ENCODE results near the gene MAN1A2.

Gene MAN1A2

GRCh38 chr1:117566556-117566955 is 199.3 kb downstream of the MAN1A2 start:
- Histone ChIP-seq H3K9me3 (ENCODE audit: control insufficient read depth, insufficient read depth, low read length) (no peaks in the 10 kb centered on the region), H3K36me3 (ENCODE audit: control insufficient read depth, insufficient read depth, low read length) (no peaks in the 10 kb centered on the region), H3K4me1 (ENCODE audit: control insufficient read depth, insufficient read depth, low read length) (no peaks in the 10 kb centered on the region), H3K4me3 (ENCODE audit: low read depth, low read length) (no peak overlapping the region), H3K27ac (ENCODE audit: low read depth, low read length) (no peak overlapping the region), H3K9ac (ENCODE audit: low read depth, low read length) (no peak overlapping the region), H3K27me3 (ENCODE audit: control insufficient read depth, insufficient read depth, low read length) (no peaks in the 10 kb centered on the region)

GRCh38 chr1:117567435-117567834 is 200.2 kb downstream of the MAN1A2 start:
- Histone ChIP-seq H3K4me1 (ENCODE audit: control insufficient read depth, insufficient read depth, low read length) (no peaks in the 10 kb centered on the region), H3K27me3 (ENCODE audit: control insufficient read depth, insufficient read depth, low read length) (no peaks in the 10 kb centered on the region), H3K9ac (ENCODE audit: low read depth, low read length) (no peak overlapping the region), H3K4me3 (ENCODE audit: low read depth, low read length) (no peak overlapping the region), H3K36me3 (ENCODE audit: control insufficient read depth, insufficient read depth, low read length) (no peaks in the 10 kb centered on the region), H3K27ac (ENCODE audit: low read depth, low read length) (no peak overlapping the region), H3K9me3 (ENCODE audit: control insufficient read depth, insufficient read depth, low read length) (no peaks in the 10 kb centered on the region)

GRCh38 chr1:117567976-117568375 is 200.7 kb downstream of the MAN1A2 start:
- H3K36me3 ChIP-seq (ENCODE audit: control insufficient read depth, insufficient read depth, low read length): no peaks in the 10 kb centered on the region
- H3K9ac ChIP-seq (ENCODE audit: low read depth, low read length): no peak overlapping the region
- no peak overlapping the region for H3K27ac ChIP-seq (ENCODE audit: low read depth, low read length)
- no peaks in the 10 kb centered on the region for H3K27me3 ChIP-seq (ENCODE audit: control insufficient read depth, insufficient read depth, low read length)
- H3K9me3 ChIP-seq (ENCODE audit: control insufficient read depth, insufficient read depth, low read length): no peaks in the 10 kb centered on the region
- no peak overlapping the region for H3K4me3 ChIP-seq (ENCODE audit: low read depth, low read length)
- H3K4me1 ChIP-seq (ENCODE audit: control insufficient read depth, insufficient read depth, low read length): no peaks in the 10 kb centered on the region

GRCh38 chr1:117568999-117569398 is 201.8 kb downstream of the MAN1A2 start:
- H3K4me1 ChIP-seq (ENCODE audit: control insufficient read depth, insufficient read depth, low read length): no peaks in the 10 kb centered on the region
- no peaks in the 10 kb centered on the region for H3K27me3 ChIP-seq (ENCODE audit: control insufficient read depth, insufficient read depth, low read length)
- no peak overlapping the region for H3K27ac ChIP-seq (ENCODE audit: low read depth, low read length)
- H3K9ac ChIP-seq (ENCODE audit: low read depth, low read length): no peak overlapping the region
- H3K4me3 ChIP-seq (ENCODE audit: low read depth, low read length): no peak overlapping the region
- H3K9me3 ChIP-seq (ENCODE audit: control insufficient read depth, insufficient read depth, low read length): no peaks in the 10 kb centered on the region
- H3K36me3 ChIP-seq (ENCODE audit: control insufficient read depth, insufficient read depth, low read length): no peaks in the 10 kb centered on the region

GRCh38 chr1:117569856-117570255 is 202.6 kb downstream of the MAN1A2 start:
- Histone ChIP-seq H3K27ac (ENCODE audit: low read depth, low read length) (no peak overlapping the region), H3K4me3 (ENCODE audit: low read depth, low read length) (no peak overlapping the region), H3K4me1 (ENCODE audit: control insufficient read depth, insufficient read depth, low read length) (no peaks in the 10 kb centered on the region), H3K36me3 (ENCODE audit: control insufficient read depth, insufficient read depth, low read length) (no peaks in the 10 kb centered on the region), H3K9ac (ENCODE audit: low read depth, low read length) (no peak overlapping the region), H3K9me3 (ENCODE audit: control insufficient read depth, insufficient read depth, low read length) (no peaks in the 10 kb centered on the region), H3K27me3 (ENCODE audit: control insufficient read depth, insufficient read depth, low read length) (no peaks in the 10 kb centered on the region)

- no peak overlapping the region for H3K9ac ChIP-seq (ENCODE audit: low read depth, low read length)
- H3K9me3 ChIP-seq (ENCODE audit: control insufficient read depth, insufficient read depth, low read length): no peaks in the 10 kb centered on the region
- H3K4me1 ChIP-seq (ENCODE audit: control insufficient read depth, insufficient read depth, low read length): no peaks in the 10 kb centered on the region
- H3K36me3 ChIP-seq (ENCODE audit: control insufficient read depth, insufficient read depth, low read length): no peaks in the 10 kb centered on the region
- H3K4me3 ChIP-seq (ENCODE audit: low read depth, low read length): no peak overlapping the region
- H3K27ac ChIP-seq (ENCODE audit: low read depth, low read length): no peak overlapping the region
- H3K27me3 ChIP-seq (ENCODE audit: control insufficient read depth, insufficient read depth, low read length): no peaks in the 10 kb centered on the region
Measured at GRCh38 chr1:117570988-117571409, 203.8 kb downstream of the MAN1A2 start.

- H3K4me1 ChIP-seq (ENCODE audit: control insufficient read depth, insufficient read depth, low read length): no peaks in the 10 kb centered on the region
- H3K9ac ChIP-seq (ENCODE audit: low read depth, low read length): no peak overlapping the region
- no peaks in the 10 kb centered on the region for H3K9me3 ChIP-seq (ENCODE audit: control insufficient read depth, insufficient read depth, low read length)
- no peak overlapping the region for H3K27ac ChIP-seq (ENCODE audit: low read depth, low read length)
- no peaks in the 10 kb centered on the region for H3K36me3 ChIP-seq (ENCODE audit: control insufficient read depth, insufficient read depth, low read length)
- no peaks in the 10 kb centered on the region for H3K27me3 ChIP-seq (ENCODE audit: control insufficient read depth, insufficient read depth, low read length)
- no peak overlapping the region for H3K4me3 ChIP-seq (ENCODE audit: low read depth, low read length)
Measured at GRCh38 chr1:117571496-117571895, 204.2 kb downstream of the MAN1A2 start.

- Histone ChIP-seq H3K9ac (ENCODE audit: low read depth, low read length) (no peak overlapping the region), H3K27me3 (ENCODE audit: control insufficient read depth, insufficient read depth, low read length) (no peaks in the 10 kb centered on the region), H3K4me1 (ENCODE audit: control insufficient read depth, insufficient read depth, low read length) (no peaks in the 10 kb centered on the region), H3K27ac (ENCODE audit: low read depth, low read length) (no peak overlapping the region), H3K36me3 (ENCODE audit: control insufficient read depth, insufficient read depth, low read length) (no peaks in the 10 kb centered on the region), H3K4me3 (ENCODE audit: low read depth, low read length) (no peak overlapping the region), H3K9me3 (ENCODE audit: control insufficient read depth, insufficient read depth, low read length) (no peaks in the 10 kb centered on the region)
Measured at GRCh38 chr1:117572546-117572945, 205.3 kb downstream of the MAN1A2 start.

- no peaks in the 10 kb centered on the region for H3K27me3 ChIP-seq (ENCODE audit: control insufficient read depth, insufficient read depth, low read length)
- no peak overlapping the region for H3K27ac ChIP-seq (ENCODE audit: low read depth, low read length)
- no peaks in the 10 kb centered on the region for H3K36me3 ChIP-seq (ENCODE audit: control insufficient read depth, insufficient read depth, low read length)
- no peak overlapping the region for H3K9ac ChIP-seq (ENCODE audit: low read depth, low read length)
- no peak overlapping the region for H3K4me3 ChIP-seq (ENCODE audit: low read depth, low read length)
- H3K9me3 ChIP-seq (ENCODE audit: control insufficient read depth, insufficient read depth, low read length): no peaks in the 10 kb centered on the region
- H3K4me1 ChIP-seq (ENCODE audit: control insufficient read depth, insufficient read depth, low read length): no peaks in the 10 kb centered on the region
Measured at GRCh38 chr1:117573386-117574023, 206.3 kb downstream of the MAN1A2 start.

GRCh38 chr1:117574161-117574835 is 207.0 kb downstream of the MAN1A2 start:
- no peaks in the 10 kb centered on the region for H3K9me3 ChIP-seq (ENCODE audit: control insufficient read depth, insufficient read depth, low read length)
- no peak overlapping the region for H3K27ac ChIP-seq (ENCODE audit: low read depth, low read length)
- no peaks in the 10 kb centered on the region for H3K4me1 ChIP-seq (ENCODE audit: control insufficient read depth, insufficient read depth, low read length)
- H3K36me3 ChIP-seq (ENCODE audit: control insufficient read depth, insufficient read depth, low read length): no peaks in the 10 kb centered on the region
- no peak overlapping the region for H3K4me3 ChIP-seq (ENCODE audit: low read depth, low read length)
- no peaks in the 10 kb centered on the region for H3K27me3 ChIP-seq (ENCODE audit: control insufficient read depth, insufficient read depth, low read length)
- no peak overlapping the region for H3K9ac ChIP-seq (ENCODE audit: low read depth, low read length)

GRCh38 chr1:117575586-117576225 is 208.5 kb downstream of the MAN1A2 start:
- Histone ChIP-seq H3K4me1 (ENCODE audit: control insufficient read depth, insufficient read depth, low read length) (no peaks in the 10 kb centered on the region), H3K9me3 (ENCODE audit: control insufficient read depth, insufficient read depth, low read length) (no peaks in the 10 kb centered on the region), H3K27ac (ENCODE audit: low read depth, low read length) (no peak overlapping the region), H3K36me3 (ENCODE audit: control insufficient read depth, insufficient read depth, low read length) (no peaks in the 10 kb centered on the region), H3K27me3 (ENCODE audit: control insufficient read depth, insufficient read depth, low read length) (no peaks in the 10 kb centered on the region), H3K4me3 (ENCODE audit: low read depth, low read length) (no peak overlapping the region), H3K9ac (ENCODE audit: low read depth, low read length) (no peak overlapping the region)
